Measurements from ENCODE around the gene PEX10. TPM values are rescaled to one million over a fixed set of nuclear protein-coding genes. Genes with fewer than 3 reads are reported as not detected.

PEX10 gene
- polyA plus RNA-seq, 1 donor from 2014 or later = 30.1 TPM

DNA sequence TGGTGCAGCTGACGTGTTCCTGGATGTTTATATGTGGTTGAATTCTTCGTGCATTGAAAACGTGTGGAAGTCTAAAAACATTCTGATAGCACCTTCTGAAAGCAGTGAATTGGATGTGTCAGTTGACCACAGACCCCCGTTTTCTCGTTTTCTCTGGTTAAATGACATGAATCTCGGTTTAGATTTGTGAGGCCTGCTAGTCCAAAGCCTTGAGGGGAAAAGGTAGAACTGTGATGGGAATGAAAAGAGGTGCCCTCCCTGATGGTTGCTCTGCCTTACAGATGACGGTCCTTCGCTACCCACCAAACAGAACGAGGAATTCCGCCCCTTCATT lies 11.8 kb downstream of the PEX10 start:
- TF ChIP-seq EP300 (conservative IDR thresholded peaks at IDR 0.05; ENCODE audit: poor library complexity, severe bottlenecking) (no peak), CTCF (IDR thresholded peaks at IDR 0.05; ENCODE audit: poor library complexity, severe bottlenecking) (no peak), RAD21 (conservative IDR thresholded peaks at IDR 0.05) (no peak), SMC3 (conservative IDR thresholded peaks at IDR 0.05; ENCODE audit: poor library complexity) (no peak), EZH2 (IDR thresholded peaks at IDR 0.05; ENCODE audit: borderline replicate concordance, insufficient read depth, low read length, poor library complexity, severe bottlenecking) (no peak), POLR2AphosphoS5 (IDR thresholded peaks at IDR 0.05) (no peak), TAF1 (IDR thresholded peaks at IDR 0.05; ENCODE audit: low read depth) (no peak), MXI1 (conservative IDR thresholded peaks at IDR 0.05; ENCODE audit: poor library complexity, severe bottlenecking) (no peak)
- TF ChIP-seq, protein P1, sequence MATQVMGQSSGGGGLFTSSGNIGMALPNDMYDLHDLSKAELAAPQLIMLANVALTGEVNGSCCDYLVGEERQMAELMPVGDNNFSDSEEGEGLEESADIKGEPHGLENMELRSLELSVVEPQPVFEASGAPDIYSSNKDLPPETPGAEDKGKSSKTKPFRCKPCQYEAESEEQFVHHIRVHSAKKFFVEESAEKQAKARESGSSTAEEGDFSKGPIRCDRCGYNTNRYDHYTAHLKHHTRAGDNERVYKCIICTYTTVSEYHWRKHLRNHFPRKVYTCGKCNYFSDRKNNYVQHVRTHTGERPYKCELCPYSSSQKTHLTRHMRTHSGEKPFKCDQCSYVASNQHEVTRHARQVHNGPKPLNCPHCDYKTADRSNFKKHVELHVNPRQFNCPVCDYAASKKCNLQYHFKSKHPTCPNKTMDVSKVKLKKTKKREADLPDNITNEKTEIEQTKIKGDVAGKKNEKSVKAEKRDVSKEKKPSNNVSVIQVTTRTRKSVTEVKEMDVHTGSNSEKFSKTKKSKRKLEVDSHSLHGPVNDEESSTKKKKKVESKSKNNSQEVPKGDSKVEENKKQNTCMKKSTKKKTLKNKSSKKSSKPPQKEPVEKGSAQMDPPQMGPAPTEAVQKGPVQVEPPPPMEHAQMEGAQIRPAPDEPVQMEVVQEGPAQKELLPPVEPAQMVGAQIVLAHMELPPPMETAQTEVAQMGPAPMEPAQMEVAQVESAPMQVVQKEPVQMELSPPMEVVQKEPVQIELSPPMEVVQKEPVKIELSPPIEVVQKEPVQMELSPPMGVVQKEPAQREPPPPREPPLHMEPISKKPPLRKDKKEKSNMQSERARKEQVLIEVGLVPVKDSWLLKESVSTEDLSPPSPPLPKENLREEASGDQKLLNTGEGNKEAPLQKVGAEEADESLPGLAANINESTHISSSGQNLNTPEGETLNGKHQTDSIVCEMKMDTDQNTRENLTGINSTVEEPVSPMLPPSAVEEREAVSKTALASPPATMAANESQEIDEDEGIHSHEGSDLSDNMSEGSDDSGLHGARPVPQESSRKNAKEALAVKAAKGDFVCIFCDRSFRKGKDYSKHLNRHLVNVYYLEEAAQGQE (IDR thresholded peaks at IDR 0.05; ENCODE audit: borderline replicate concordance) = no peak
- Histone ChIP-seq H3K4me2 (ENCODE audit: low read length) (no peak overlapping the region), H3K79me2 (replicated peaks; ENCODE audit: insufficient read depth, low read length) (no peaks in the 10 kb centered on the region), H3F3A (ENCODE audit: insufficient read depth, low read length, poor library complexity, severe bottlenecking) (no peaks in the 10 kb centered on the region), H2AFZ (ENCODE audit: low read depth, low read length) (no peak overlapping the region), H3K27me3 (ENCODE audit: insufficient read depth, low read depth, low read length) (no peaks in the 10 kb centered on the region), H3K36me3 (ENCODE audit: insufficient read depth, low read length) (no peaks in the 10 kb centered on the region), H3K9ac (ENCODE audit: low read length) (no peak overlapping the region), H3K27ac (ENCODE audit: low read length) (no peak overlapping the region), H3K9me3 (ENCODE audit: low read length) (no peaks in the 10 kb centered on the region), H3K9me2 (ENCODE audit: insufficient read depth, low read length) (no peaks in the 10 kb centered on the region), H4K20me1 (ENCODE audit: insufficient read depth) (no peaks in the 10 kb centered on the region), H3K4me3 (ENCODE audit: low read length) (no peak overlapping the region)

GRCh38 chr1:2399890-2400575 lies 12.3 kb downstream of the PEX10 start:
- no peaks in the 10 kb centered on the region for H3K27me3 ChIP-seq (ENCODE audit: insufficient read depth, low read depth, low read length)
- no peak overlapping the region for H3K9ac ChIP-seq (ENCODE audit: low read length)
- H3K36me3 ChIP-seq (ENCODE audit: insufficient read depth, low read length) = no peaks in the 10 kb centered on the region
- no peak for TF ChIP-seq MXI1 (conservative IDR thresholded peaks at IDR 0.05; ENCODE audit: poor library complexity, severe bottlenecking)
- no peak for TF ChIP-seq CTCF (IDR thresholded peaks at IDR 0.05; ENCODE audit: poor library complexity, severe bottlenecking)
- TF ChIP-seq EP300 (conservative IDR thresholded peaks at IDR 0.05; ENCODE audit: poor library complexity, severe bottlenecking) = no peak
- TF ChIP-seq EZH2 (IDR thresholded peaks at IDR 0.05; ENCODE audit: borderline replicate concordance, insufficient read depth, low read length, poor library complexity, severe bottlenecking) = no peak
- no peak for TF ChIP-seq RAD21 (conservative IDR thresholded peaks at IDR 0.05)
- TF ChIP-seq, protein P1 (IDR thresholded peaks at IDR 0.05; ENCODE audit: borderline replicate concordance) = no peak
- TF ChIP-seq TAF1 (IDR thresholded peaks at IDR 0.05; ENCODE audit: low read depth) = no peak
- no peak for TF ChIP-seq POLR2AphosphoS5 (IDR thresholded peaks at IDR 0.05)
- no peak for TF ChIP-seq SMC3 (conservative IDR thresholded peaks at IDR 0.05; ENCODE audit: poor library complexity)
- no peaks in the 10 kb centered on the region for H3K9me2 ChIP-seq (ENCODE audit: insufficient read depth, low read length)
- H4K20me1 ChIP-seq (ENCODE audit: insufficient read depth) = no peaks in the 10 kb centered on the region
- no peak overlapping the region for H3K4me2 ChIP-seq (ENCODE audit: low read length)
- no peak overlapping the region for H2AFZ ChIP-seq (ENCODE audit: low read depth, low read length)
- no peak overlapping the region for H3K27ac ChIP-seq (ENCODE audit: low read length)
- H3F3A ChIP-seq (ENCODE audit: insufficient read depth, low read length, poor library complexity, severe bottlenecking) = no peaks in the 10 kb centered on the region
- H3K79me2 ChIP-seq (replicated peaks; ENCODE audit: insufficient read depth, low read length) = no peaks in the 10 kb centered on the region
- H3K4me3 ChIP-seq (ENCODE audit: low read length) = no peak overlapping the region
- H3K9me3 ChIP-seq (ENCODE audit: low read length) = no peaks in the 10 kb centered on the region

All from neural cell (in vitro differentiated cells).